ENCODE data around the gene GLT6D1.

The GLT6D1 gene

GRCh38 chr9:135574331-135574730 is 65.0 kb downstream of the GLT6D1 start:
- H3K4me3 ChIP-seq (replicated peaks; ENCODE audit: low read depth, low read length) = no peak overlapping the region
- TF ChIP-seq, protein P1, sequence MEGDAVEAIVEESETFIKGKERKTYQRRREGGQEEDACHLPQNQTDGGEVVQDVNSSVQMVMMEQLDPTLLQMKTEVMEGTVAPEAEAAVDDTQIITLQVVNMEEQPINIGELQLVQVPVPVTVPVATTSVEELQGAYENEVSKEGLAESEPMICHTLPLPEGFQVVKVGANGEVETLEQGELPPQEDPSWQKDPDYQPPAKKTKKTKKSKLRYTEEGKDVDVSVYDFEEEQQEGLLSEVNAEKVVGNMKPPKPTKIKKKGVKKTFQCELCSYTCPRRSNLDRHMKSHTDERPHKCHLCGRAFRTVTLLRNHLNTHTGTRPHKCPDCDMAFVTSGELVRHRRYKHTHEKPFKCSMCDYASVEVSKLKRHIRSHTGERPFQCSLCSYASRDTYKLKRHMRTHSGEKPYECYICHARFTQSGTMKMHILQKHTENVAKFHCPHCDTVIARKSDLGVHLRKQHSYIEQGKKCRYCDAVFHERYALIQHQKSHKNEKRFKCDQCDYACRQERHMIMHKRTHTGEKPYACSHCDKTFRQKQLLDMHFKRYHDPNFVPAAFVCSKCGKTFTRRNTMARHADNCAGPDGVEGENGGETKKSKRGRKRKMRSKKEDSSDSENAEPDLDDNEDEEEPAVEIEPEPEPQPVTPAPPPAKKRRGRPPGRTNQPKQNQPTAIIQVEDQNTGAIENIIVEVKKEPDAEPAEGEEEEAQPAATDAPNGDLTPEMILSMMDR (IDR thresholded peaks at IDR 0.05; ENCODE audit: low read length, missing control alignments) = no peak
- DNase-seq (ENCODE audit: low read depth) = no peak

Measured in fibroblast of pulmonary artery (primary cell).